Medulla oblongata (tissue), 1 donor: ENCODE results near the gene ZFYVE19.

Experiments
- DNase-seq: peaks from one replicate; pipeline ENCODE4 v3.0.0-alpha.2; 2015; ENCODE audit errors: extremely low spot score

The ZFYVE19 gene

GRCh38 chr15:40807028-40807887 is at the start of gene ZFYVE19, which contains the start of gene DNAJC17:
Gene ZFYVE19 (plus strand): TSS chr15:40807089. CDS start chr15:40807590, 501 bp downstream.
Gene DNAJC17 (minus strand): TSS chr15:40807473. CDS start chr15:40807446, 27 bp downstream.
- DNase-seq: peak; percentile 99

DNA sequence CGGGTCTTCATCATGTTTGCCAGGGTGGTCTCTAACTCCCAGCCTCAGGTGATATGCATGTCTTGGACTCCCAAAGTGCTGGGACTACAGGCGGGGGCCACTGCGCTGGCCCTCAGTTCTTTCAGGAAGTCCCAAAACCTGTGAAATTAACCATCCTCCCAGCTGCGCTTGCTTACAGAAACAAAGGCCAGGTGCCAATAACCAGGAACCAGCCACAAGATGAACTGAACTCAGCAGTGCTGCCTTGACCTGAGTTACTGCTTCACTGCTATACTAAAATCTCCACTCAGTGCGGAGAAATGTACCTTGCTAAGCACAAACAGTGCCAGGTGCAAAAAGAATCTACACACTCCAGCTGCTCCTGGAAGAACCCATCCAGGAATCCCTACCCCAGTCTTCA is 46.9 kb upstream of the ZFYVE19 start:
- DNase-seq: no peak

DNA sequence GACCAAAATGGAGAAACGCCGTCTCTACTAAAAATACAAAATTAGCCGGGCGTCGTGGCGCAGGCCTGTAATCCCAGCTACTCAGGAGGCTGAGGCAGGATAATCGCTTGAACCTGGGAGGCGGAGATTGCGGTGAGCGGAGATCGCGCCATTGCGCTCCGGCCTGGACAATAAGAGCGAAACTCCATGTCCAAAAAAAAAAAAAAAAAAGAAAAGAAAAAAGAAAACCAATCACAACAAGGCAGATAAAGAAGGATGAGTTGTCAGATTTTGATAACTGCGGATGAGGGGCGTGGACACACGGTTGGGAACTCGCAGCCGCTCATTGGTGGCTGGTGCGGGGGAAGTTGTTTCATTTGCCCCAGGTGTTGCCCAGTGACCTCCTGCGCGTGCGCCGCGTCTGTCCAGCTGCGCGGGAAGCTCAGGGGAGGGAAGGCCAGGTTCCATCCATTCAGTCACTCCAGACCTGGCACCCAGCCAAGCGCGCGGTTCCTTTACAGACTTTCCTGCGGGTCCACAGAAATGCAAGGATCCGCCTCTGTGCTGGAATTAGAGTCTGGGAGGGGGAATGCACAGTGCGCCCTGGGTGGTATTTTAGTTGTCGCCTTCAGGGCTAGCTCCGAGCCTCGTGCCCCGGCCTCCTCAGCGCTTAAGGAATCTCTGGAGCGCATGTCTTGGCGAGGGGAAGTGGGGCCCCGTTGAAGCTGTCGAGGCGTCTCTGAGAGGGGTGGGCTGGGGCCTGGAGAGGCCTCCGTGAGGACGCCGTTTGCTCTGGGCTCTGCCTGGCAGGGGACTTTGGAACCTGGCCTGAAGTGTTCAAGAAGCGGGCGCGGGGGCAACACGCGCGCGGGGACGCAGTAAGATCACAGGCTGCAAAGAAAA is 43.7 kb upstream of the ZFYVE19 start:
- DNase-seq: no peak

DNA sequence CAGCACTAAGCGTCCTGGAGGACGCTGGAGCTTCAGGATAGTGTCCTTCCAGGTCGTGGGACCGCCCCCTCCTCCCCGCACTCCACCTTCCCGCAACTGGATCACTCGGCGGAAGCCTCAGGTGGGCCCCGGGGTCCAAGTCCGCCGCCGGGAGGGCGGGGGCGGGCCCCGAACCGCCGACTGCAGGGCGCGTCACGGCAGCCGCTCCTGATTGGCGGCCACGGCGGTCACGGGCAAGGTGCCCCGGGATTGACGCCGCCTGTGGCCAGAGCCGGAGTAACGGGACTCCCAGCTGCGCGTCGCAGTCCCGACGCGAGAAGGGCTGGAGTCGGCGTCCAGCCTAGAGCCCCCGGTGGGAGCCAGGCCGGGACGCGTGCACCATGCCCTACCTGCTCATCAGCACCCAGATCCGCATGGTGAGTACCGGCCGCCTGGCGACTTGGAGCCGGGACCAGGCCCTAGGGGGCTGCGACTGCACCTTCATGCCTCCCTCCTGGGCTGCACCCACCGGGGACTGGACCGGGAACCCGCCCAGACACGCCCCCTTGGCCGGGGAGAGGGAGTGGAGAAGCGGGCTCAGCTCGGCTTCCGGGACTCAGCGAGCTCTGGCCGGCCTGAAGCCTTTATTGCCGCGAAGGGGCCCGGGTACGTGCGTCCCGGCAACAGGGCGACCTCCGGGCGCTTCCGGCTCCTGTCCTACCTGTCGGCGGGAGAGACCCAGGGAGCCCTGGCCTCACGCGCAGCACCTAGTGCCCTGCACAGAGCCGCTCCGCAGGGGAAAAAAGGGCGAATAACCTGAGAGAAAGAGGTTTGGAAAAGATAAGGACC is 42.9 kb upstream of the ZFYVE19 start, which contains the start of gene GCHFR:
Gene GCHFR, plus strand, starts transcription at position 268 of the 828 bp plus-strand sequence. Its CDS starts 113 bp downstream, at position 381.
- DNase-seq: peak; percentile 40

- DNase-seq: no peak
Observed at GRCh38 chr15:40764629-40765103, 42.2 kb upstream of the ZFYVE19 start.

DNA sequence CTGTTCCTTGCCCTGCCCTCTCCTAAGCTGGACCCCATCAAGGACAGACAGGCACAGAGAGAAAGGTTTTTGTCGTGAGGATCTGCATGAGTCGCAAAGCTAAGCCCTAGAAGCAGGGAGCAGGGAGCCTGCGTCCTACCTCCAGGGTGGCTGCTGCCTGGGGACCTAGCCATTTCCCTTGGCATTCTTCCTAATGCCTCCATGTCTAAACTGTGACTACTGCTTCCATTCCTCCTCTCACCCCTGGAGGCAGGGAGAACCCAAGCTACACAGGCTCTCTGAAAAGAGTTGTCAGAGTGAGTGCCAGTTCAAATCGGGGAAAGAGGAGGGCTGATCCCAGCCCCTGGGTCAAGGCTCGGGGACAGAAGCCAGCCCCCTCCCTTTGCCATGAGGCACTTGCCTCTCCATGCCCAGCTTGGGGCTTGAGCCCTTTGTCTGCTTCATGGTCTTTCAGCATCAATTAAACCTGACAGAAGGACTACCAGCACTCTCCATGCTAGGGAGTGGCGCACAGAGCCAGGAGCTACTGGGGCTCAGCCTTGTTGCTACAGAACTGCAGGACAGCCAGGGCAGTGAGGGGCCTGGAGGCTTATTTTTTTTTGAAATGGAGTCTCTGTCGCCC is 40.6 kb upstream of the ZFYVE19 start:
- no peak for DNase-seq

- DNase-seq: no peak
Observed at GRCh38 chr15:40766906-40767837, 39.7 kb upstream of the ZFYVE19 start.

DNA sequence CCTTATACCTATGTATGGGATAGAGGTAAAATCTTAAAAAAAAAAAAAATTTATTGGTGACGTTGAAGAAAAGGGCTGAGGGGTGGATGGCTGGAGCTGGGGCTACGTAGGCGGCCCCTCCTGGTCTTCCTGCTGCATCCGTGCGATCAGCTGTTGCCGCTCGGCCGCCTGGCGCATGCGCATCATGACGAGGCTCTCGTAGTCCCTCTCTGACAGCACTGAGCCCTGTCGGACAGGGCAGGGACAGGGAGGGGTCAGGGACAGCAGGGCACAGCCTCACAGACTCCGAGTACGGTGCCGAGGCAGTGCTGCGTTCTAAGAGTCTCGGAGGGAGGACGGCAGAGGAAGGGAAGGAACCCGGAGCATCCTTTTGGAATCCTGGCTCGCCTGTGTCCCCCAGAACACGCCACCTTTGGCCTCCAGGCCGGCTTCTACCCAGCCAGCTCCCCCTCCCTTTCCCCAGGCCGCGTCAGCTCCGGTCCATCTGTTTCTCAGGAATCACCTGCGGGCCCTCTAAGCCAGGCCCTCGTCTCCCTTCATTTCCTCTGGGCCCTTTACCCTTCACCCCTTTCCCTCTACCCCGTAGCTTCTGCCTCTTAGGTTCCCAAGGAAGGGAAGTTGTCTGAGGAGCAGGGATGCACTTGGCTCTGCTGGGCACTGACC is 38.9 kb upstream of the ZFYVE19 start:
- DNase-seq: no peak

GRCh38 chr15:40768521-40769273 is 38.2 kb upstream of the ZFYVE19 start:
- no peak for DNase-seq

DNA sequence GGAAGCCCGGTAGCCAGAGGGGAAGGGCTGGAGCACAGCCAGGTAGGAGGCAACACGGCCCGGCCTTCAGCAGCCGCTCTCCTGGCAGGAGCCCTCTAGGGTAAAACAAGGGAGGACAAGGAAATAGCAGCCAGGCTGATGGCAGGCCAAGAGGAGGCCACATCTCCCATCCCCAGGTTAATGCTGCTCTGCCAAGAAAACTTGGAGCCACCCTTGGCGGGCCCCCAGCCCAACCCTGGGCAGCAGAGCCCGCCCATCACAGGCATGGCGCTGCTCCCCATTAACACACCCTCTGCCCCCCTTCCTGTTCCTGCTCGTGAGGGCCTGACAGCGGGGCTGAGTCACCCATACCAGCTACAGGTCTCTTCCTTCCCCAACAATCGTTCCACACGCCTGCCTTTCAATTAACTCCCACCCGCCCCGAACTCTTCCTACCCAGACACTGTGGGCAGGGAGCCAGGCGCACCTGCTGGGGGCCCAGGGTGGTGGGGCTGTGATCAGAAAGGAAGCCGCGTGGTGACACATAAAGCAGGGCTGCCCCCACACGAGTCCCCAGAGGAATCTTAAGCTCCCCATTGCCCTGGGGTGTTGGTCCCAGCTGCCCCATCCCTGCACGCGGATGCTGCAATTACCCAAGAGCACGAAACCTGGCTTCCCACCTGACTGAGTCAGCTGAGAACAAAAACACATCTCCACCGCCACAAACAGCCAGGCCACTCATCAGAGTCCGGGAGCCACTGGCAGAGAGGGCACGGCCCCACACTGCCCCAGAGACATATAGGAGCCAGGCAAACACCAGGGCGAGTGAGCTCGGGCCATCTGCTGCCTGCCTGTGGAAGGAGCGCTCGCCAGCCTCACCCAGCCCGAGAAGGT is 37.4 kb upstream of the ZFYVE19 start, which contains the start of gene C15orf62:
Gene C15orf62, plus strand, starts transcription at position 707 of the 873 bp plus-strand sequence. CDS start 516 bp downstream, outside the sequence.
- peak; percentile 57 for DNase-seq

DNA sequence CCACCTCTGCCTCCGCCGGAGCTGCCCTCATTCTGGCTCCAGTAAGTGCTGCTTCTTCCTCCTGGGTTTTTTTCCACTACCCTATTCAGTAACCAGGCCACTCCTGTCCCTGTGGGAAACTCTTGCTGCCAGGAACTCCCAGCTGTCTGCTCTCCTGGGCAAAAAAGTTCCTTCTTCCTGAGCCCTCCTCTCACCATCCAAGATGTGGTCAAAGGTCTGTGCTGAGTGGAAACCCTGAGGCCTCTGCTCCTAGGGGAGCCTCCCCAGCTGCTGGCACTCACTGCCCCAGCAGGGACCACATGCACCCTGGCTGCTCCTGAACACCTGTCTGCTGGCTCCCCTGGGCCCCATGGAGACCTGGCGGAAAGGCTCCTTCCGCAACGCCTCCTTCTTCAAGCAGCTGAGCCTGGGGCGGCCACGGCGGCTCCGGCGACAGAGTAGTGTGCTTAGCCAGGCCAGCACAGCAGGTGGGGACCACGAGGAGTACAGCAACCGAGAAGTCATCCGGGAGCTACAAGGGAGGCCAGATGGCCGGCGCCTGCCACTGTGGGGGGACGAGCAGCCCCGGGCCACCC is 36.7 kb upstream of the ZFYVE19 start:
- peak; percentile 10 for DNase-seq

DNA sequence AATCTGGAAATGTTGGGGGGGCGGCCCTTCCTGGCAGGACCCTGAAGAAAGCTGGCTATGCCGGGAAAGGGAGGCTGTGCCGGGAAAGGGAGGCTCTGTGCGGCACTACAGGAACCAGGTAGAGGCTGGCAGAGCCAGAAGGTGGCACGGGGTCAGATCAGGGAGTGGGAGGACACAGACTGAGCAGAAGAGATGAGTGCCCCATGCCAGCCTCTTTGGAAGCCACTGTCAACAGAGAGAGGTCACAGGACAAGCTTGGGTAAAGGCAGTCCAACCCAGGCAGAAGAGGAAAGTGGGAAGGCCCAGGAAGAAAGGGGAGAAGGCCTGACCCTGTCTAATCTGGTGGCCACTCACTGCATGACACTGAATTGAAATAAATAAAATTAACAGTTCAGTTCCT is 35.6 kb upstream of the ZFYVE19 start:
- no peak for DNase-seq

- peak; percentile 26 for DNase-seq
Observed at GRCh38 chr15:40772014-40772413, 34.9 kb upstream of the ZFYVE19 start.

DNA sequence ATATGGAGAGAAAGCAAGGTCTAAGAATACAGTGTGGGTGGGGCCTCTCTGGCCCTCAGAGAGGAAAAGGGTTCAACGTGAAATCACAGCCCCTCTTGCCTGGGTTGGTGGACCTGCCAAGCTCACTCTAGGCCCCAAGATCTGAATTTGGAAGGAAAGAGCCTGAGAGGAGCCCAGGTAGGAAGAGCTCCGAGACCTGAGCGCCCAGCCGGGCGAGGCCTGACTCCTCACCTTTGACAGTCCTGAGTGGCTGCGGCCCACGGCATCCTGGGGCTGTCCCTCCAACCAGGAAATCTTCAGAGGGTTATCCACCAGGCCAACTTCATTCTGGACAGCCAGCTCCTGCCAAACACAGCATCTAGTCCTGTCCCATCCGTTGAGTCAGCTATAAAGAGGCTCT is 33.4 kb upstream of the ZFYVE19 start:
- no peak for DNase-seq

DNA sequence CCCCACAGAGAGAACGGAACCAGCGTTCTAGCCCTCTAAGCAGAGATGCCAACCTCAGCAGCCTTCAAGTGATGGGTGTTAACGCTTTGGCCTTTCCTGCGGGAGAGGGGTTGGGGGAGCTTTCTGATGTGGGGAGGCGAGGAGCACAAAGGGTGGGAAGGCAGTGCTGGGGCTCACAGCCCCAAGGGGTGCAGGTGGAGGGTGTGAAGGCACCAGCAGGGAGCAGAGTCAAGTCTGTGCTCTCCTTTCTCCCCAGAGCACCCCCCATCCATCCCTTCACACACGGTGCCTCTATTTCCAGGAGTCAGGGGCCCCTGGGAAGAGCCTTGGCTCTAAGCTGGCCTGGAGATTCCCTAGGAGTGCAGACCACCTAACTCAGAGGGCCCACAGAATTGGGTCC is 33.0 kb upstream of the ZFYVE19 start:
- no peak for DNase-seq

GRCh38 chr15:40775007-40775406 is 31.9 kb upstream of the ZFYVE19 start:
- DNase-seq: no peak
